GM10248 (cell line): ENCODE data around the gene UHRF1.
A peak's percentile ranks its signal among the peaks of the same experiment; 100 is the strongest.

ENCODE experiments used
- CTCF ChIA-PET: fragments of 300-600 bp; sonication (Branson Sonifier 250); formaldehyde crosslinking; extraction: SDS; loops from one replicate; lab custom pipeline; 2021; ENCODE audit warnings: antibody characterized with exemption; lab: Yijun Ruan, JAX
- POLR2A ChIA-PET: fragments of 350-650 bp; sonication (Branson Sonifier 250); formaldehyde crosslinking; extraction: SDS; loops from one replicate; lab custom pipeline; 2020; ENCODE audit warnings: antibody characterized with exemption; lab: Yijun Ruan, JAX
- DNase-seq: peaks from one replicate; pipeline ENCODE4 v3.0.0; 2012; ENCODE audit errors: extremely low spot score
- CTCF ChIP-seq: IDR thresholded peaks from 2 replicates; pipeline ENCODE4 v1.5.1; 2012; ENCODE audit warnings: mild to moderate bottlenecking, low read depth; ENCODE audit errors: extremely low read depth, missing control alignments, control extremely low read depth

UHRF1 gene

GRCh38 chr19:4909897-4910593, 744 bp downstream of the UHRF1 start:
- TF ChIP-seq CTCF: no peak
- peak; percentile 98 for DNase-seq
- POLR2A ChIA-PET: no interaction called here
- CTCF ChIA-PET: interaction anchor here (1.3 to 9.6 kb wide), 6 partner anchors 17 to 412 kb away, joined by 3 to 172 read pairs (median 12); partner anchors contain the start of gene PLIN3

- no peak for DNase-seq
- POLR2A ChIA-PET: interaction anchor here (0.7 to 1.0 kb wide), 3 partner anchors 31 to 171 kb away, joined by 3 to 6 read pairs (median 3); partner anchors contain the start of gene KDM4B
- CTCF ChIA-PET: interaction anchor here (0.7 to 9.6 kb wide), 18 partner anchors 8 to 439 kb away, joined by 3 to 172 read pairs (median 4); partner anchors contain the start of genes ARRDC5, PLIN3 and TICAM1
- no peak for TF ChIP-seq CTCF
Observed at GRCh38 chr19:4910594-4911281, 1.4 kb downstream of the UHRF1 start.

GRCh38 chr19:4911314-4911713, 2.0 kb downstream of the UHRF1 start:
- ChIA-PET POLR2A (interaction anchor here (0.7 to 1.0 kb wide), 3 partner anchors 31 to 171 kb away, joined by 3 to 6 read pairs (median 3); partner anchors contain the start of gene KDM4B), CTCF (interaction anchor here (0.7 to 9.6 kb wide), 30 partner anchors 8 to 440 kb away, joined by 3 to 172 read pairs (median 4); partner anchors contain the start of genes ARRDC5, PLIN3 and TICAM1)
- DNase-seq: no peak
- no peak for TF ChIP-seq CTCF

- ChIA-PET POLR2A (interaction anchor here (0.6 to 1.0 kb wide), 3 partner anchors 44 to 57 kb away, joined by 3 to 4 read pairs (median 3); partner anchors contain the start of genes KDM4B and PLIN3), CTCF (interaction anchor here (0.7 to 9.6 kb wide), 41 partner anchors 9 to 441 kb away, joined by 3 to 172 read pairs (median 4); partner anchors contain the start of genes ARRDC5, PLIN3 and TICAM1)
- peak; percentile 65 for DNase-seq
- TF ChIP-seq CTCF: peak; percentile 64
Observed at GRCh38 chr19:4911786-4912672, 2.7 kb downstream of the UHRF1 start.

- ChIA-PET POLR2A (interaction anchor here (0.5 to 0.8 kb wide), 3 partner anchors 44 to 824 kb away, joined by 3 to 6 read pairs (median 3); partner anchors contain the start of gene KDM4B), CTCF (interaction anchor here (0.8 to 9.6 kb wide), 9 partner anchors 9 to 105 kb away, joined by 3 to 172 read pairs (median 3); partner anchors contain the start of gene PLIN3)
- no peak for TF ChIP-seq CTCF
- no peak for DNase-seq
Observed at GRCh38 chr19:4913996-4914735, 4.9 kb downstream of the UHRF1 start.
